ENCODE data around the gene PDE7B.

GRCh38 chr6:136066005-136066404 is 214.5 kb downstream of the PDE7B start:
- TF ChIP-seq CTCF (conservative IDR thresholded peaks at IDR 0.05) (no peak), ZFX (IDR thresholded peaks at IDR 0.05) (no peak)

Measured in C4-2B (cell line).